Heart left ventricle (tissue), 16 donors: Measurements from ENCODE around the gene CREBZF. TPM values are rescaled to one million over a fixed set of nuclear protein-coding genes. Genes with fewer than 3 reads are reported as not detected.
A peak's percentile ranks its signal among the peaks of the same experiment; 100 is the strongest.

Source experiments
- ATAC-seq, 4 donors: fragments of 200-7000 bp; cut with Tn5 transposase; one replicate each; pipeline ENCODE4 v1.9.1; 2020 to 2022; ENCODE audit warnings: moderate library complexity in 4 of 4, mild to moderate bottlenecking in 3 of 4, moderate number of reproducible peaks in 1 of 4
- DNase-seq, 5 donors: peaks; one replicate each; pipeline ENCODE4 v3.0.0-alpha.2; 2020
- H3K27ac ChIP-seq, 12 donors: fragments of 200-600 bp; sonication (generic) in 4 of 12; one replicate each; pipeline versions ENCODE4 v1.5.0 to v1.8.0; 2016 to 2022; ENCODE audit warnings: mild to moderate bottlenecking in 2 of 12
- H3K27me3 ChIP-seq, 9 donors: fragments of 200-600 bp; sonication (generic) in 2 of 9; one replicate each; pipeline versions ENCODE4 v1.5.1 to v1.8.0; 2016 to 2022; ENCODE audit warnings: mild to moderate bottlenecking in 3 of 9
- H3K36me3 ChIP-seq, 9 donors: fragments of 200-600 bp; sonication (generic) in 2 of 9; one replicate each; pipeline versions ENCODE4 v1.5.0 to v1.8.0; 2018 to 2022; ENCODE audit warnings: mild to moderate bottlenecking in 2 of 9
- H3K4me1 ChIP-seq, 12 donors: fragments of 200-600 bp; sonication (generic) in 4 of 12; one replicate each; pipeline versions ENCODE4 v1.5.0 to v1.8.0; 2016 to 2022; ENCODE audit warnings: mild to moderate bottlenecking in 3 of 12
- H3K4me3 ChIP-seq, 12 donors: fragments of 200-600 bp; sonication (generic) in 4 of 12; one replicate each; pipeline versions ENCODE4 v1.5.0 to v1.8.0; 2017 to 2022; ENCODE audit warnings: mild to moderate bottlenecking in 9 of 12, moderate library complexity in 4 of 12
- H3K9me3 ChIP-seq, 12 donors: fragments of 200-600 bp; sonication (generic) in 4 of 12; one replicate each; pipeline versions ENCODE4 v1.5.0 to v1.8.0; 2016 to 2022; ENCODE audit warnings: mild to moderate bottlenecking in 1 of 12
- CTCF ChIP-seq, 12 donors: fragments of 200-600 bp; sonication (generic) in 4 of 12; IDR thresholded peaks; one replicate each; pipeline versions ENCODE4 v1.5.0 to v1.8.0; 2018 to 2022; ENCODE audit warnings: antibody characterized with exemption in 12 of 12, mild to moderate bottlenecking in 5 of 12
- POLR2A ChIP-seq, 2 donors: fragments of 450-650 bp; IDR thresholded peaks; one replicate each; pipeline ENCODE4 v1.6.1; 2017; ENCODE audit warnings: antibody characterized with exemption in 2 of 2, mild to moderate bottlenecking in 2 of 2, moderate library complexity in 2 of 2
- whole genome bisulfite sequencing, 4 donors: extraction: QIAGEN DNeasy Blood & Tissue Kit in 2 of 4; methylation state at CpG; one replicate each; pipeline versions ENCODE4 v1.1.5 to v1.1.7; 2013 to 2018; 5-methylcytosine and 5-hydroxymethylcytosine counted together
- intact Hi-C, 10 donors: fragments of 100-400 bp; cut with DNase I; formaldehyde crosslinking; loops; one replicate each; pipeline versions ENCODE4 v1.11.1 to v1.14.2; 2022
- long read RNA-seq, 3 donors: library from polyadenylated mRNA; unstranded; transcript quantifications; one replicate each; pipeline ENCODE4 v2.0.0, GENCODE V29; 2020 to 2021
- polyA plus RNA-seq, 2 donors: library from polyadenylated mRNA; stranded (reverse); fragments of 200-250 nt; gene quantifications; one replicate each; pipeline ENCODE4 v1.2.3, GENCODE V29; 2013
- total RNA-seq, 9 donors: library from RNA; depleted of rRNA in 2 of 9; stranded (reverse); fragments of >200 nt in 2 of 9; fragmentation: NEBNext Ultra II Directional in 3 of 9; extraction: Animal tissue kit (Norgen Biotek cat#: 25700) in 3 of 9; gene quantifications; one replicate each; pipeline versions ENCODE4 v1.1.0 to v1.2.4, GENCODE V29; 2016 to 2023
- donor health status: ischemic (EF 13 %, LVEDD 7.1; RV severe dilation, severe dysfunction).
- donor health status: healthy with polysubstance abuse.
- donor health status: DM: no; HTN: yes; CAD: no.
- donor health status: DM: no; HTN: no; CAD: no.
- donor health status: ischemic (EF 25% LVEDD 6.9; RV normal size, moderate dysfunction).
- donor health status: ischemic (EF 25% LVEDD 5.7; RV mildly dilated, moderate dysfunction).
- donor health status: healthy.
- donor health status: DM: yes; HTN: yes; CAD: no.
- donor health status: ischemic (EF 35%, LVEDD 5.7; RV mildly dilated, moderate dysfunction).
- donor health status: nonischemic (EF 11% LVEDD 7.7; RV severe dilation, severe dysfunction).
- donor health status: DM: yes; HTN: yes; CAD: no.
- donor health status: PGD.
- donor health status: ischemic (EF 29% LVEDD 5.4; RV normal size, mild dysfunction).
- donor health status: nonischemic (EF 23%, LVEDD 6.1; RV moderate dilation, normal function).

Gene CREBZF, protein sequence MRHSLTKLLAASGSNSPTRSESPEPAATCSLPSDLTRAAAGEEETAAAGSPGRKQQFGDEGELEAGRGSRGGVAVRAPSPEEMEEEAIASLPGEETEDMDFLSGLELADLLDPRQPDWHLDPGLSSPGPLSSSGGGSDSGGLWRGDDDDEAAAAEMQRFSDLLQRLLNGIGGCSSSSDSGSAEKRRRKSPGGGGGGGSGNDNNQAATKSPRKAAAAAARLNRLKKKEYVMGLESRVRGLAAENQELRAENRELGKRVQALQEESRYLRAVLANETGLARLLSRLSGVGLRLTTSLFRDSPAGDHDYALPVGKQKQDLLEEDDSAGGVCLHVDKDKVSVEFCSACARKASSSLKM
- total RNA-seq = 10 to 100 TPM; 11.8 to 17.8 (median 12.9) TPM
- 10 to 100 TPM; 11.5 to 12.8 TPM for polyA plus RNA-seq
- long read RNA-seq, donor 1, full-length matches to known transcripts = 37 of 61 reads
- long read RNA-seq, donor 1, partial matches to known transcripts = 21 of 61 reads
- long read RNA-seq, donor 1, other reads (novel, unspliced or antisense) = 3 of 61 reads
- long read RNA-seq, donor 2, full-length matches to known transcripts = 20 of 27 reads
- long read RNA-seq, donor 2, partial matches to known transcripts = 3 of 27 reads
- long read RNA-seq, donor 2, other reads (novel, unspliced or antisense) = 4 of 27 reads
- long read RNA-seq, donor 3, full-length matches to known transcripts = 32 of 47 reads
- long read RNA-seq, donor 3, partial matches to known transcripts = 14 of 47 reads
- long read RNA-seq, donor 3, other reads (novel, unspliced or antisense) = 1 of 47 reads

- no peaks in the 10 kb centered on the region for H3K9me3 ChIP-seq
- DNase-seq (peak; percentile 95 to 97 (median 95)), ATAC-seq (peak; percentile 93 to 96 (median 96))
- WGBS, 4 donors = 0 to 2% (median 1%) methylated on average over 16 to 67 of the region's 67 CpGs
- peak within 1 kb of the TSS; percentile 71 to 94 (median 88) for H3K4me3 ChIP-seq
- TF ChIP-seq CTCF (IDR thresholded peaks at IDR 0.05) (no peak), POLR2A (IDR thresholded peaks at IDR 0.05) (peak in 1 of 2 donors; percentile 95)
- peaks cover 0 to 35% (median 22%) of the 10 kb centered on the region in 9 donors for H3K36me3 ChIP-seq
- H3K27me3 ChIP-seq = no peaks in the 10 kb centered on the region
- intact Hi-C loops = loop anchor here in 9 of 10 donors (1.0 to 10.0 kb wide), 4 partner anchors 36 to 70 kb away; partner anchors contain the start of genes TMEM126B (in 9 of the 9) and DLG2 (in 6 of the 9)
- H3K27ac ChIP-seq = peak within 1 kb of the TSS; percentile 92 to 99 (median 96)
- H3K4me1 ChIP-seq = peaks cover 0 to 42% (median 35%) of the 10 kb centered on the region in 12 donors
Measured at GRCh38 chr11:85664615-85665481, at the start of gene CREBZF. TSS of gene CREBZF (minus strand) at chr11:85665129. CDS start at chr11:85664875, 254 bp downstream.

- no peak overlapping the region for H3K4me3 ChIP-seq
- H3K36me3 ChIP-seq = peaks cover 0 to 18% (median 0%) of the 10 kb centered on the region in 9 donors
- H3K27me3 ChIP-seq = no peaks in the 10 kb centered on the region
- no peaks in the 10 kb centered on the region for H3K9me3 ChIP-seq
- intact Hi-C loops = no loop called here
- WGBS, 4 donors = 87 to 91% (median 90%) methylated on average over 3 of the region's 3 CpGs
- H3K27ac ChIP-seq = no peak overlapping the region
- ATAC-seq = no peak
- TF ChIP-seq POLR2A (IDR thresholded peaks at IDR 0.05) = no peak
- TF ChIP-seq CTCF (IDR thresholded peaks at IDR 0.05) = no peak
- H3K4me1 ChIP-seq = peaks cover 0 to 5% (median 0%) of the 10 kb centered on the region in 12 donors
- DNase-seq = no peak
Measured at GRCh38 chr11:85712953-85713352, 48.0 kb upstream of the CREBZF start.

- WGBS, 4 donors = 70 to 81% (median 76%) methylated on average over 5 of the region's 5 CpGs
- intact Hi-C loops = no loop called here
Measured at GRCh38 chr11:85710917-85711316, 46.0 kb upstream of the CREBZF start.

More at GRCh38 chr11:85710917-85711316, 46.0 kb upstream of the CREBZF start:
- no peak for DNase-seq
- Histone ChIP-seq H3K27me3 (no peaks in the 10 kb centered on the region), H3K9me3 (no peaks in the 10 kb centered on the region), H3K27ac (no peak overlapping the region), H3K36me3 (peaks cover 0 to 32% (median 0%) of the 10 kb centered on the region in 9 donors), H3K4me1 (peaks cover 0 to 5% (median 0%) of the 10 kb centered on the region in 12 donors), H3K4me3 (no peak overlapping the region)
- no peak for ATAC-seq
- TF ChIP-seq POLR2A (IDR thresholded peaks at IDR 0.05) = no peak
- no peak for TF ChIP-seq CTCF (IDR thresholded peaks at IDR 0.05)
